ENCODE measurements around the gene GDNF. TPM values are rescaled to one million over a fixed set of nuclear protein-coding genes. Genes with fewer than 3 reads are reported as not detected.

The GDNF gene
- total RNA-seq, 2 donors from 2014 or later: not detected

GRCh38 chr5:37881359-37881758 is 41.5 kb upstream of the GDNF start:
- TF ChIP-seq CTCF (IDR thresholded peaks at IDR 0.05) (no peak), POLR2A (IDR thresholded peaks at IDR 0.05) (no peak)
- 70 to 81% methylated on average over 3 of the region's 3 CpGs for WGBS, 2 donors
- no peak for DNase-seq
- H3K36me3 ChIP-seq (replicated peaks in 1 of 2; ENCODE audit: insufficient read depth in 1 of 2, low read depth in 2 of 2): no peaks in the 10 kb centered on the region
- intact Hi-C loops (cut with DNase I): no loop called here
- H3K4me3 ChIP-seq: no peak overlapping the region
- no peaks in the 10 kb centered on the region for H3K4me1 ChIP-seq
- ATAC-seq: no peak
- no peaks in the 10 kb centered on the region for H3K27me3 ChIP-seq
- no peak overlapping the region for H3K27ac ChIP-seq
- H3K9me3 ChIP-seq: no peaks in the 10 kb centered on the region

GRCh38 chr5:37876943-37877342 is 37.1 kb upstream of the GDNF start:
- ATAC-seq: no peak
- no peak for DNase-seq
- Histone ChIP-seq H3K4me3 (no peak overlapping the region), H3K27ac (no peak overlapping the region), H3K27me3 (no peaks in the 10 kb centered on the region), H3K36me3 (replicated peaks in 1 of 2; ENCODE audit: insufficient read depth in 1 of 2, low read depth in 2 of 2) (no peaks in the 10 kb centered on the region), H3K9me3 (peaks cover 0 to 4% (median 0%) of the 10 kb centered on the region in 3 donors), H3K4me1 (no peaks in the 10 kb centered on the region)
- intact Hi-C loops (cut with DNase I): no loop called here
- TF ChIP-seq CTCF (IDR thresholded peaks at IDR 0.05): no peak
- no peak for TF ChIP-seq POLR2A (IDR thresholded peaks at IDR 0.05)
- 55 to 63% methylated on average over 3 of the region's 3 CpGs for WGBS, 2 donors

DNA sequence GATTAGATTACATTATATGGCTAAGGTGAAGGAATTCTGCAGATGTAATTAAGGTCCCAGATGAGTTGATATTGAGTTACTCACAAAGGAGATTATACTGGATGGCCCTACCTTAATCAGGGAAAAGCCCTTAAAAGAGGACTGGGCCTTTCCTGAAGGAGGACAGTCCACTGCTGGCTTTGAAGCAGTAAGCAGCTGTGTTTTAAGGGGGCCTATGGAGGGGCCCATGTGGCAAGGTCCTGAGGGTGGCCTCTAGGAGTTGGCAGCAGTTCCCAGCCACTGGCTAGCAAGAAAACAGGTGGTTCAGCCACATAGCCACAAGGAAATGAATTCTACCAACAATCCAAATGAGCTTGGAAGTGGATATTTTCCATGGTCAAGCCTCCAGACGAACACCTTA is 36.4 kb upstream of the GDNF start:
- peaks cover 0 to 4% (median 0%) of the 10 kb centered on the region in 3 donors for H3K9me3 ChIP-seq
- no peak overlapping the region for H3K27ac ChIP-seq
- TF ChIP-seq CTCF (IDR thresholded peaks at IDR 0.05) (no peak), POLR2A (IDR thresholded peaks at IDR 0.05) (no peak)
- no peaks in the 10 kb centered on the region for H3K27me3 ChIP-seq
- H3K4me1 ChIP-seq: no peaks in the 10 kb centered on the region
- 55 to 63% methylated on average over 1 of the region's 1 CpG for WGBS, 2 donors
- no peaks in the 10 kb centered on the region for H3K36me3 ChIP-seq (replicated peaks in 1 of 2; ENCODE audit: insufficient read depth in 1 of 2, low read depth in 2 of 2)
- no peak overlapping the region for H3K4me3 ChIP-seq
- intact Hi-C loops (cut with DNase I): no loop called here
- ATAC-seq (no peak), DNase-seq (no peak)

- DNase-seq: no peak
- Histone ChIP-seq H3K36me3 (replicated peaks in 1 of 2; ENCODE audit: insufficient read depth in 1 of 2, low read depth in 2 of 2) (no peaks in the 10 kb centered on the region), H3K4me1 (no peaks in the 10 kb centered on the region), H3K27ac (no peak overlapping the region), H3K9me3 (peaks cover 0 to 4% (median 0%) of the 10 kb centered on the region in 3 donors), H3K4me3 (no peak overlapping the region), H3K27me3 (no peaks in the 10 kb centered on the region)
- intact Hi-C loops (cut with DNase I): no loop called here
- no peak for ATAC-seq
- WGBS, 2 donors: 63 to 74% methylated on average over 6 of the region's 6 CpGs
- TF ChIP-seq POLR2A (IDR thresholded peaks at IDR 0.05) (no peak), CTCF (IDR thresholded peaks at IDR 0.05) (no peak)
Measured at GRCh38 chr5:37875051-37875787, 35.4 kb upstream of the GDNF start.

- Histone ChIP-seq H3K27ac (no peak overlapping the region), H3K4me3 (no peak overlapping the region), H3K4me1 (no peaks in the 10 kb centered on the region), H3K9me3 (peaks cover 0 to 4% (median 0%) of the 10 kb centered on the region in 3 donors), H3K36me3 (replicated peaks in 1 of 2; ENCODE audit: insufficient read depth in 1 of 2, low read depth in 2 of 2) (no peaks in the 10 kb centered on the region), H3K27me3 (no peaks in the 10 kb centered on the region)
- no peak for ATAC-seq
- TF ChIP-seq CTCF (IDR thresholded peaks at IDR 0.05): no peak
- no peak for TF ChIP-seq POLR2A (IDR thresholded peaks at IDR 0.05)
- WGBS, 2 donors: 64 to 68% methylated on average over 7 of the region's 7 CpGs
- no peak for DNase-seq
- intact Hi-C loops (cut with DNase I): no loop called here
Measured at GRCh38 chr5:37873988-37874387, 34.1 kb upstream of the GDNF start.

All from body of pancreas (tissue), 4 donors.